GM19468 (cell line): ENCODE results near the gene CCDC70.
"Not testable (repeated sequence)": the region's sequence is repeated elsewhere in the genome, so short reads cannot be mapped to it uniquely, and the experiment has no call there.

Source experiments
- ATAC-seq: cut with Tn5 transposase; IDR thresholded peaks from one replicate; pipeline ENCODE4 v1.9.1; 2021; ENCODE audit warnings: mild to moderate bottlenecking, moderate library complexity, moderate number of reproducible peaks; ENCODE audit not compliant: unreplicated experiment; ENCODE audit errors: extremely low read depth

The CCDC70 gene

GRCh38 chr13:51895906-51896888, 34.4 kb downstream of the CCDC70 start:
- ATAC-seq = peak; percentile 65

GRCh38 chr13:51900471-51900870, 38.7 kb downstream of the CCDC70 start:
- no peak for ATAC-seq

- ATAC-seq = no peak
Observed at GRCh38 chr13:51902776-51903175, 41.0 kb downstream of the CCDC70 start.

DNA sequence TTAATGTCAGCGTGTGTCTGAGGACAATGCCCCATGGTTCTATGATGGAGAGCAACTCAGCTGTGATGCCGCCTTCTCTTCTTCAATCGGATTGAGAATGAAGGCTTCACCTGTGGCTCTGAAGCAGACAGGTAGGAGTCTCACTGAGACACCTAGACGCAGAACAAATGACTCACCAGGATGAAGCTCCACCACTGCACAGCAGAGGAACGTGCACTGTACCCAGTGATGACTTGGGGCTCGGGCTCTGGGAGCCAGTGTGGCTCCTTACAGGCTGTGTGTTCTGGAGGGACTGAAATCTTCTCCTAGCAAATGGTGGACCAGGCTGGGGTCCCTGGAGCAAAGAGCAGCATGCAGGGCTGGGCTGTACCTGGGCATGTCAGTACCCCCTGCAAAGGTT, 44.0 kb downstream of the CCDC70 start:
- ATAC-seq = no peak

DNA sequence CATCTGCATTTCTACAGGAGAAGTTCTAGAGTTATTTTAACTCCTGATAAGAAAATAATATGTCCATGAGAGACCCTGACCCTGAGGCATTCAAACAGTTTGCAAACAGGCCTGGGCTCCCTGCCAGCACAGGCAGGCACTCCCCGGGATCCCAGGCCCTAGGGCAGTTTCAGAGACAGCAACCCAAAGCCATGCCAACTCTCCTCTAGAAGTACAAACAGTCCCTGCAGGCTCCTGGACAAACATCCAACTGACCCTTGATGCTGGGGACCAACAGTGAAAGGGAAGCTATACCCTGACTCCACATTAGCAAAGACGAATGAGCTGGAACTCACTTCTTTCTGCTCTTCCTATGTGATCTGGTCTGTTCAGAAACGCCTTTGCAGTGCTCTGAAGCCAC, 44.8 kb downstream of the CCDC70 start:
- no peak for ATAC-seq

DNA sequence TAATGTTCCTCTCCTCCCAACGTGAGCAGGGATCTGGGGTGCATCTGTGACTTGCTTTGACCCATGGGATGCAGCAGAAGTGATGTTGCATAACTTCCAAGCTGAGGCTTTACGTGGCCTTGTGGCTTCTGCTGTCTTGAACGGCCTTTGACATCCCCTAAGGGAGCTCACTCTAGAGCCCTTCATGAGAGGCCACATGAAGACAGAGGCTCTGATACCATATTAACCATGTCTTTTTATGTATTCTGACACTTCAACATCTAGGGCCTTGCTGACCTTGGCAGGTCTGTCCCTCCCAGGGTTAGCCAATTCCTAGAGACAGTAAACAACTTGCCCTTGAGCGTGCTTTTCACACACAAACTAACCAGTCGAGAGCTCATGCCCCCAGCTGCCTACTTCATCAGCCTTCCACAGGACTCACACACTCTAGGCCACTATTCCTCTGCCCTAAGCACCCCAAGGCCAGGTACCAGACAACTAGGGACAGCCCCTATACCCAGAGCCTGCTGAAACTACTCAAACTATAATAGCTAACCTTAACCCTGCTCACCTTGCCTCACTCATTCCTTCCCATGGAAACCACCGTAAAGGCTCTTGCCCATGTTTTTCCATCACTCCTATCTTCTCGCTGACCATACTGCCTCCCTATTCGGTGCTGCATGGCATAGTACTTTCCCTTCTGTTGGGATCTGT, 45.4 kb downstream of the CCDC70 start:
- ATAC-seq = no peak

- ATAC-seq = not testable (repeated sequence)
Observed at GRCh38 chr13:51909265-51909664, 47.5 kb downstream of the CCDC70 start.

DNA sequence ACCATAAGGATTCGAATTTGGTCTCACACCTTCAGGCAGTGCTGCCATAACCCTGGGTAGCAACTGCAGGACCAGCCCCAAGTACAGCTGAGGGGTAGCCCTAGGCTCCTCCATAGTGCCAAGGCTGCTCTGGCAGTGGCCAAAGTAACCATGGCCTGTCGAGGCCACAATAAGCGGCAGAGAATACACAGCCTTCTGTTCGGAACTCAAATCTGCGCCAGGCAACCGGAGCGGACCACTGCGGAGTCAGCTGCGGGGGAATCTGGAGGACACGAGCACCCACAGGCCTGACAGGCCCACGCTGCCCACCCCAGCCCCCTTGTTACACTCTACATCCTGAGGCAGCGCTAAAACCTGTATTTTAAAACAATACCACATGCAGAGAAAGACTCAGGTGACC, 48.7 kb downstream of the CCDC70 start:
- ATAC-seq = no peak

DNA sequence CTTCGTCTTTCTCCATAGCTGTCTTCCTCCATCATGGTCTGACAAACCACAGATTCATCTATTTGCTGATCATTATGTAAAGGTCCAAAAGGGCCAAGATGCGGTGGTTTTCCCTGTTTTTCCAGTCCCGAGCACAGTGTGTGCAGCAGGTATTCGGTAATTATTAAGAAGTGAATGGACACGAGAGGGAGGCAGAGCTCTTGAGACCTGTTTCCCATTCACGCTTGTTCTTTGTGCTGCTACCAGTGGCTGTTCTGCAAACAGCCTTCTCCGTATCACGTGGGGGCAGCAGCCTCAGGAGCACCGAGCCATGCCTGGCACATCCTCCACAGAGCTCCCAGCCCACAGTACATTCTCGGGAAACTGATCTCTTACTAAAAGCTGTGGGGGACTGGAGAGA, 50.3 kb downstream of the CCDC70 start:
- ATAC-seq = no peak

GRCh38 chr13:51912511-51913225, 50.9 kb downstream of the CCDC70 start:
- ATAC-seq = no peak

DNA sequence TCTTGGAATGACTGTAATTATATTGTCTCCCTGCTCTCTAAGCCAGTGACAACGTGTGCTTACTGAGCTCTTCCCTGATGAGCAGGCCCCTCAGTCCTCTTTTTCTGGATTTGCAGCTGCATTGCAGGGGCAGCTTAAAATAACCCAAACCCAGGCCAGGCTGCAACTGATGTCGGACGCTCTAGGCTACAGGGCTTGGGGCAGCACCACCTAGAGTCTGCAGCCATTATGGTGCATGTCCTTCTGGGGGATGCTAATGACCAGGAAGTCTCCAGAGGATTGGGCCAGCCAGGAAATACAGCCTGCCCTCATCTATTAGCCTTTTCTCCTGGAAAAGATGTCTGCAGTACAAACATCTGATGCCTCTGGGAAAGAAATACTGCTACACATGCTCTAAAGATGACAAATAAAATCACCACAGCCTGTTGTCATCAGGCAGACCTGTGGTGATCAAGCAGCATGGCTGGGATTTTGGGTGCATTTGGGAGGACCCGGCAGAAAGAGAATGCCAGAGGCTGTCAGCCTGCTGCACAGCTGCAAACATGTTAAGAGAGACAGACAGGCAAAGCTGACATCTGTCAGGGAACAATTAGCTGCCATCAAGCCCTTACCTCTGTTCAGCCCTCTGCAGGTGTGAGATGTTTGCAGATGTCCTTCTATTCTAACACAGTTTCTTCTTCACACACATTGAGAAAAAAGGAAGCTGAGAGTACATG, 51.8 kb downstream of the CCDC70 start:
- no peak for ATAC-seq

GRCh38 chr13:51914137-51914493, 52.3 kb downstream of the CCDC70 start:
- no peak for ATAC-seq
